Uterus (tissue), 4 donors: Measurements from ENCODE around the gene SIMC1. TPM values are rescaled to one million over a fixed set of nuclear protein-coding genes. Genes with fewer than 3 reads are reported as not detected.
"Not testable (repeated sequence)": the region's sequence is repeated elsewhere in the genome, so short reads cannot be mapped to it uniquely, and the experiment has no call there.

ENCODE experiments used
- DNase-seq, 2 donors: peaks; one replicate each; pipeline ENCODE4 v3.0.0-alpha.2; 2019 to 2020
- H3K27ac ChIP-seq, 2 donors: fragments of 200-600 bp; sonication (generic); 1 replicate in 1 of 2; 2 replicates in 1 of 2; pipeline ENCODE4 v1.5.1; 2016 to 2018
- H3K27me3 ChIP-seq, 2 donors: fragments of 200-600 bp; sonication (generic); one replicate each; pipeline ENCODE4 v1.5.1; 2018 to 2019; ENCODE audit warnings: control low read depth in 1 of 2
- H3K36me3 ChIP-seq, 2 donors: fragments of 200-600 bp; sonication (generic); one replicate each; pipeline ENCODE4 v1.5.1; 2019; ENCODE audit warnings: control low read depth in 1 of 2
- H3K4me1 ChIP-seq, 2 donors: fragments of 200-600 bp; sonication (generic); one replicate each; pipeline ENCODE4 v1.5.1; 2018 to 2019; ENCODE audit warnings: control low read depth in 1 of 2
- H3K4me3 ChIP-seq, 2 donors: fragments of 200-600 bp; sonication (generic); 1 replicate in 1 of 2; 2 replicates in 1 of 2; pipeline ENCODE4 v1.5.1; 2018 to 2019; ENCODE audit warnings: mild to moderate bottlenecking in 1 of 2
- H3K9me3 ChIP-seq, 2 donors: fragments of 200-600 bp; sonication (generic); one replicate each; pipeline ENCODE4 v1.5.1; 2019; ENCODE audit warnings: control low read depth in 1 of 2
- intact Hi-C: fragments of 100-400 bp; cut with DNase I; formaldehyde crosslinking; loops from one replicate; pipeline ENCODE4 v1.15.1; 2023; ENCODE audit warnings: low total_unique reads
- total RNA-seq, 4 donors: library from RNA; depleted of rRNA in 3 of 4; stranded (reverse); fragments of >200 nt in 3 of 4; gene quantifications; one replicate each; pipeline versions ENCODE4 v1.1.0 to v1.2.4, GENCODE V29; 2014 to 2023
- TF ChIP-seq, protein P1 (sequence below), 4 experiments: fragments of 200-600 bp in 2 of 4; fragments of 450-650 bp in 2 of 4; sonication (generic) in 2 of 4; IDR thresholded peaks; one replicate each; pipeline ENCODE4 v1.5.1; 2016 to 2019; ENCODE audit warnings: antibody characterized with exemption in 4 of 4, mild to moderate bottlenecking in 2 of 4, moderate library complexity in 1 of 4
- donor health status: DM: yes; HTN: yes; CAD: no.

SIMC1 gene
- total RNA-seq, 4 donors from 2014 or later, result 1.5 to 43.0 (median 14.9) TPM

DNA sequence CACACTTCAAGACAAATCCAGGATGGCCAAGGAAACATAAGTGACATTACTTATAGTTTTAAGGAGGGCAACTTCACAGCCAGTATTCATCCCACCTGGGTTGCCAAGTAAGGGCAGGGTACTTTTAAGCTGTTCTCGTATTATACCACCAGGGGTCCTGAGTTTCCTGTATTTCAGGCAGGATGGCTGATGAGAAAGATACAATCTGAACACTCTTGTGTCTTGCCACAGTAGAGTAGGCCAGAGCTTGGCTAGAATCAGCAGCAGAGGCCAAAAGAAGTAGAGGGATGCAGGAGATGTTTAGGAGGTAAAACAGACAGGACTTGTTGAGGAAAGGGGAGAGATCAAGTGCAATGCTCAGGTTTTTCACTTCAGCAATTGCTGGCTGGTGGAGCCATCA, 3.1 kb upstream of the SIMC1 start:
- DNase-seq, result peak in 1 of 2 donors; percentile 19
- H3K27ac ChIP-seq, H3K27me3 ChIP-seq, H3K4me3 ChIP-seq, intact Hi-C loops, H3K36me3 ChIP-seq, H3K9me3 ChIP-seq, H3K4me1 ChIP-seq: not testable (repeated sequence)
- TF ChIP-seq, protein P1, sequence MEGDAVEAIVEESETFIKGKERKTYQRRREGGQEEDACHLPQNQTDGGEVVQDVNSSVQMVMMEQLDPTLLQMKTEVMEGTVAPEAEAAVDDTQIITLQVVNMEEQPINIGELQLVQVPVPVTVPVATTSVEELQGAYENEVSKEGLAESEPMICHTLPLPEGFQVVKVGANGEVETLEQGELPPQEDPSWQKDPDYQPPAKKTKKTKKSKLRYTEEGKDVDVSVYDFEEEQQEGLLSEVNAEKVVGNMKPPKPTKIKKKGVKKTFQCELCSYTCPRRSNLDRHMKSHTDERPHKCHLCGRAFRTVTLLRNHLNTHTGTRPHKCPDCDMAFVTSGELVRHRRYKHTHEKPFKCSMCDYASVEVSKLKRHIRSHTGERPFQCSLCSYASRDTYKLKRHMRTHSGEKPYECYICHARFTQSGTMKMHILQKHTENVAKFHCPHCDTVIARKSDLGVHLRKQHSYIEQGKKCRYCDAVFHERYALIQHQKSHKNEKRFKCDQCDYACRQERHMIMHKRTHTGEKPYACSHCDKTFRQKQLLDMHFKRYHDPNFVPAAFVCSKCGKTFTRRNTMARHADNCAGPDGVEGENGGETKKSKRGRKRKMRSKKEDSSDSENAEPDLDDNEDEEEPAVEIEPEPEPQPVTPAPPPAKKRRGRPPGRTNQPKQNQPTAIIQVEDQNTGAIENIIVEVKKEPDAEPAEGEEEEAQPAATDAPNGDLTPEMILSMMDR (IDR thresholded peaks at IDR 0.05), result peak in 3 of 4 experiments; percentile 21 to 49 (median 35)

DNA sequence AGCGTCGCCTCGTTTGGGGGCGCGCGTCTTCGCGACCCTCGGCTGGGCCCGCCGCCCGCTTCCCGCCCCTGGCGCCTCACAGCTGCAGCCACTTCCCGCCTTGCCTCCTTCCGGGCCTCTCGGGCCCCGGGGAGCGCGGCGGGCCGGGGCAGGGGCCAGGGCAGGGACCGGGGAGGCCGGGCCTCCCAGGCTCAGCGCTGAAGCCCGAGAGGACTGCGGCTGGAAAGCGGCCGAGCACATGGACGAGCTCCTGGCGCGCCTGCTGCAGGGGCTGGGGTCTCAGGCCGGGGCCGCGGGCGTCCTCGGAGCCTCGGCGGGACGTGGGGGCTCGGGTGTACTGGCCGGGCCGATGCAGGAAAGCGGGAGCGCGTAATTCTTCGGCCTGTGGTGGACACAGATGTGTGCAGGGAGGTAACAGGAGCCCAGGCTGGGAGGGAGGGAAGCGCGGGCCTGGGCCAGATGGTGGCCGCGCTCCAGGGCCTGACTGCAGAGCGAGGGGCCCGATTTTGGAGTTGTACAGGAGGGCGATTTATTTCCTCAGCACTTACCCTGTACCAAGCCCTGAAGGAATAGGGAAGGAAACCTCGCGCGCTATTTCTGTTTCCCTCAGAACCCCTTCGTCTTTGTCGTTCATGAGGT, 540 bp downstream of the SIMC1 start:
- DNase-seq, H3K9me3 ChIP-seq, H3K36me3 ChIP-seq, intact Hi-C loops, H3K27ac ChIP-seq, H3K27me3 ChIP-seq, H3K4me1 ChIP-seq: not testable (repeated sequence)
- peak overlapping the region; percentile 23 to 57 for H3K4me3 ChIP-seq

DNA sequence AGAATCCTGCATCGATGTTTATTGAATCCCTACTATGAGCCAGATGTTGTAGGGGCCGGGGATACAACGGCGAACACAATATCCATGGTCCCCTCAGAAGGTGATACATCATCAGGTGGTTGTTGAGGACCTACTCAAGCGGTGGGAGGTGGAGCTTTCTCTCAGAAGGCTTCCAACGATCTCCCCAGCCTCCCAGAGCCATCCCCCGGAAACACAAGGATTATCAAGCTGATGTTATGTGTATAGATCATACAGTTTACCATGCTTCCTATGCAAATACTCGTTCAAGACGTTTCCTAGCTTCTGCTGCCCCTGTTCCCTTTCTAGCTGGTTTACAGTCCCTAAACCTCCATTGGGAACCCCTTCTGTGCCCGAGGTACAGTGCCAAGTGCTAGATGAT, 1.1 kb downstream of the SIMC1 start:
- H3K4me3 ChIP-seq, H3K9me3 ChIP-seq, H3K36me3 ChIP-seq, intact Hi-C loops, H3K27me3 ChIP-seq, DNase-seq, H3K4me1 ChIP-seq, H3K27ac ChIP-seq: not testable (repeated sequence)

DNA sequence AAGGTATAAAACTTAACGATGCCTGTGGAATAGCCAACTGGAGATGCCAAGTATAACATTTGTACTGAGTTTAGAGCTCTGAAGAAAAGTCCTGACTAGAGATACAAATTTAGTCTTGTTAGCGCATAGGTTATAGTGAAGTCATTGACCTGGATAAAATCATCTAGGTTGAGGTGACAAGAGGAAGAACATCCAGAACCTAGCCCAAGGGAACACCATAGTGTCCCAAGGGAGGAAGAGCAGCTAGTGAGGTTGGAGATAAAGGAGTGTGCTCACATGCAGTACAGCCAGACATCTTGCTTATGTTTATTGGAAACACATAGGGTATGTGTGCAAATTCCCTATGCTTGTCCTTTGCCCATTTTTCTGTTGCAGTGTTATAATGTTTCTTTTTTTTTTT, 6.1 kb downstream of the SIMC1 start:
- H3K27ac ChIP-seq, intact Hi-C loops, H3K27me3 ChIP-seq, H3K36me3 ChIP-seq, DNase-seq, H3K9me3 ChIP-seq, H3K4me1 ChIP-seq, H3K4me3 ChIP-seq: not testable (repeated sequence)

DNA sequence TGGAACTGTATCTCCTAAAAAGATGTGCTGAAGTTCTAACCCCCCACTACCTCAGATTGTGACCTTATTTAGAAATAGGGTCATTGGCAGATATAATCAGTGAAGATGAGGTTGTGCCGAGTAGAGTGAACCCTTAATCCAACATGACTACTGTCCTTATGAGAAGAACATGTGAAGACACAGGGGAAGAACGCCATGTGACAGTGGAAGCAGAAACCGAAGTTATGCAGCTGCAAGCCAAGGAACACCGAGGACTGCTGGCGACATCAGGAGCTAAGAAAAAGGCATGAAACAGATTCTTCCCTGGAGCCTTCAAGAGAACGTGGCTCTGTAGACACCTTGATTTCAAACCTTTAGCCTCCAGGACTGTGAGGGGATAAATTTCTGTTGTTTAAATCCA, 6.8 kb downstream of the SIMC1 start:
- H3K9me3 ChIP-seq, DNase-seq, H3K36me3 ChIP-seq, intact Hi-C loops, H3K4me3 ChIP-seq, H3K4me1 ChIP-seq, H3K27me3 ChIP-seq: not testable (repeated sequence)
- H3K27ac ChIP-seq, result peak overlapping the region in 1 of 2 donors; percentile 45

DNA sequence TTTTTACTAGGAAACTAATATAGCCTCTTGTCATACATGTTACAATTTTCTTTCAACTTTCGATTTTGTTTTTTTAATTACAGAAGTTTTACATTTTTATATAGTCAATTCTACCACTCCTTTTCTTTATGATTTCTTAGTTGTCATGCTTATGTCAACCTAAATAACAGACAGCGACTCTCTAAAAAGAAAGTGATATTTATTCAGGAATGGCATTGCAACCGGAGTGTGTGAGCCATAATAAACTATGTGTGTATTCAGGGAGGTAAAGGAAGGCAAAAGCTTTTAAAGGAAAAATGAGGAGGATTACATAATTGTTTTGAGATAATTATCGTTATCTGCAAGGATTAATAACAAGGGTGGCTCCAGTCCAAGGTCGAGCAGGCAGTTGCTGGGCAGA, 7.3 kb downstream of the SIMC1 start:
- H3K27ac ChIP-seq, H3K36me3 ChIP-seq, DNase-seq, H3K27me3 ChIP-seq, intact Hi-C loops, H3K4me3 ChIP-seq, H3K9me3 ChIP-seq, H3K4me1 ChIP-seq: not testable (repeated sequence)

DNA sequence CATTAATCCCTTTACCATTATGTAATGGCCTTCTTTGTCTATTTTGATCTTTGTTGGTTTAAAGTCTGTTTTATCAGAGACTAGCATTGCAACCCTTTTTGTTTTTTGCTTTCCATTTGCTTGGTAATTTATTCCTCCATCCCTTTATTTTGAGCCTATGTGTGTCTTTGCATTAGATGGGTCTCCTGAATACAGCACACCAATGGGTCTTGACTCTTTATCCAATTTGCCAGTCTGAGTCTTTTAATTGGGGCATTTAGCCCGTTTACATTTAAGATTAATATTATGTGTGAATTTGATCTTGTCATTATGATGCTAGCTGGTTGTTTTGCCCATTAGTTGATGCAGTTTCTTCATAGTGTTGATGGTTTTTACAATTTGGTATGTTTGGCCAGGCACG, 12.5 kb downstream of the SIMC1 start:
- H3K27me3 ChIP-seq, H3K36me3 ChIP-seq, H3K4me1 ChIP-seq, H3K9me3 ChIP-seq, H3K4me3 ChIP-seq, intact Hi-C loops, DNase-seq, H3K27ac ChIP-seq: not testable (repeated sequence)

DNA sequence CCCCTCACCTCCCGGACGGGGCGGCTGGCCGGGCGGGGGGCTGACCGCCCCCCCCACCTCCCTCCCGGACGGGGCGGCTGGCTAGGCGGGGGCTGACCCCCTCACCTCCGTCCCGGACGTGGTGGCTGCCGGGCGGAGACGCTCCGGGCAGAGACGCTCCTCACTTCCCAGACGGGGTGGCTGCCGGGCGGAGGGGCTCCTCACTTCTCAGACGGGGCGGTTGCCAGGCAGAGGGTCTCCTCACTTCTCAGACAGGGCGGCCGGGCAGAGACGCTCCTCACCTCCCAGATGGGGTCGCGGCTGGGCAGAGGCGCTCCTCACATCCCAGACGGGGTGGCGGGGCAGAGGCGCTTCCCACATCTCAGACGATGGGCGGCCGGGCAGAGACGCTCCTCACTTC, 13.9 kb downstream of the SIMC1 start:
- intact Hi-C loops, H3K4me3 ChIP-seq, H3K27ac ChIP-seq, H3K27me3 ChIP-seq, H3K36me3 ChIP-seq, H3K4me1 ChIP-seq, DNase-seq, H3K9me3 ChIP-seq: not testable (repeated sequence)

DNA sequence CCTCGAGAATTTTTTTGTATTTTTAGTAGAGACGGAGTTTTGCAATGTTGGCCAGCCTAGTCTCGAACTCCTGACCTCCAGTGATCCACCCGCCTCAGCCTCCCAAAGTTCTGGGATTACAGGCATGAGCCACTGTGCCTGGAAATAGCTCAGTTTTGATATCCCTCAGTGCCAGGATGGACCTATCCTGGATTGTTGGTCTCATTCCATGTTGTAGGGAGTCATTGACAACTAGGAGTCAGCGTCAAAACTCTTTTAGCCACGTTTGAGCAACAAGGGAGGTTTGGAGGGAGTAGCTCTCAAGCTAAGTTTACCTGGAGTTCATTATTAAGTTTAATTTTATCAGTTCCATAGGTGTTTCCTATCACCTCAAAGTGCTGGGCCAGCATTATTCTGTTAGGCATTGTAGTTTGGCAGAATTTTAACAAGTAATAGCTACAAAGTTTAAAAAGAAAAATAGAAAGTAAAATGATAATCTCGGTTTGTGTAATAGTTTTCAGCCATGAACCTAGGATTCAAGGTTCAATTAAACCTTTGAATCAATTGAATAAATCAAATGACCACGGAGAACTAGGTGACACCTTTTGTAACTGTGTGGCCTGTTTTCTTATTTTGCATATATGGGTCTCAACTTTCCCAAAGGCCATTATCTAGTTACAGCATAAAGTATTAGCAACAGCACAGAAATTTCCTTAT, 15.3 kb downstream of the SIMC1 start:
- H3K27me3 ChIP-seq, H3K9me3 ChIP-seq, DNase-seq, H3K4me1 ChIP-seq, H3K4me3 ChIP-seq, H3K27ac ChIP-seq, intact Hi-C loops, H3K36me3 ChIP-seq: not testable (repeated sequence)

DNA sequence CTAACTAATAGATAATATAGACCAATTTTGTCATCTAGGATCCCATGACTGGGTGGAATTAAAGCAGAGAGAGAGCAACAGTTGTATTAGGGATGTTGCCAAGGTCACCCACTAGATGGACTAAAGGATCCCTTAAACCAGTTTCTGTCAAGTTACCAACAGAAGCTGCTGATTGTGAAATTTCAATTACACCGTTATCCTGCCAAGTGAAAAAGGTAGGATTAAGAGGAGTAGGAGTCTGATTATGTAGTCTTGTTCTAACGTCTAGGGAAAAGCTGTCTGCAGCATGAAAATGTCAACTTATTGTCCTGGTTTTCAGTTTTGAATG, 15.8 kb downstream of the SIMC1 start:
- intact Hi-C loops, result not testable (repeated sequence)

DNA sequence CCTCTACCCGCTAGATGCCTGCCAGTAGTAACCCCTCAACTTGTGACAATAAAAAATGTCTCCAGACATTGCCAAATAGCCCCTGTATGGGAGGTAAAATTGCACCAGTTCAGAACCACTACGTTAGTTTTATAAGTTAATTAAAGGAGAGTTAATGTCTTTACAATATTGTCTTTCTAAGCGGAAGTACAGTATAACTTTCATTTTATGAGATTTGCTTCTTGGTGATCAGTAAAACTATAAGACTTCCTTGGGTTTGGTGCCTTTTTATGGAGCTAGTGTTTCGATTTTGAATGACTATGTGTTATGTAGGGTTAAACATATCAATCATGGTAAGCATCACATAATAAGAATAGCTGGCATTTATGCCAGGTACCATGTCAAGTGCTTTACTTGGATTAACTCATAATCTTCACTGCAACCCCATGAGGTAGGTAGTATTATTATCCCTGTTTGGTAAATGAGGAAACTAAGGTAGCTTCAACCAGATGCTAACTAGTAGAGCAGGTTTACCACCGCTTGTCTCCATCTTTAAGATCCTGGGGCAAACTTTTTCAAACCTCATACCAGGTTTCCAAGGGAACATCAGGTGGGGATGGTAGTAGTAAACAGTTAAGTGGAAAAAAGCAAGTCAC, 19.8 kb downstream of the SIMC1 start:
- H3K27me3 ChIP-seq, H3K9me3 ChIP-seq, H3K27ac ChIP-seq, DNase-seq, H3K36me3 ChIP-seq, intact Hi-C loops, H3K4me3 ChIP-seq, H3K4me1 ChIP-seq: not testable (repeated sequence)

More for the DNA sequence above, 15.8 kb downstream of the SIMC1 start:
- H3K27ac ChIP-seq, H3K27me3 ChIP-seq, DNase-seq, H3K4me1 ChIP-seq, H3K36me3 ChIP-seq, H3K9me3 ChIP-seq, H3K4me3 ChIP-seq: not testable (repeated sequence)

DNA sequence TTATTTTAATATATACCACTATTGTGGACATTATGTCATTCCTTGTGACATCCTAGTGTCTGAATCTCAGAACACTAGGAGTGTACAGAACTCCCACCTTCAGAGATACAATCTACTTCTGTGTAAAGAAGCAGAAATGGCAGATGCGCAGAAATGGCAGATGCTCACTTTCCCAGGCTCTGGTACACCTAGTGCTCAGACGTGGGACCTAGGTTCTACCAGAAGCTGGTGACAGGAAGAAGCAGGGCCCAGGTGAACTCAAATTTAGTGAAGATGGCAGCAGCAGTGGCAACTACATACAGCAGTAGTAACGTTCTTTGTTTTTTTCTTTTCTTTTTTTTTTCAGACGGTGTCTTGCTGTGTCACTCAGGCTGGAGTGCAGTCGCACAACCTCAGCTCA, 22.5 kb downstream of the SIMC1 start:
- H3K9me3 ChIP-seq, H3K4me1 ChIP-seq, H3K4me3 ChIP-seq, H3K27me3 ChIP-seq, DNase-seq, intact Hi-C loops, H3K36me3 ChIP-seq, H3K27ac ChIP-seq: not testable (repeated sequence)
